Lower leg skin (tissue), 3 donors: ENCODE results near the gene EFHC1.

Experiments
- POLR2A ChIP-seq, 2 donors: fragments of 450-650 bp; IDR thresholded peaks; one replicate each; pipeline ENCODE4 v1.6.1; 2016 to 2017; ENCODE audit warnings: antibody characterized with exemption in 2 of 2, mild to moderate bottlenecking in 1 of 2, moderate library complexity in 1 of 2
- TF ChIP-seq, protein P1 (sequence below), 3 donors: fragments of 450-650 bp; IDR thresholded peaks; one replicate each; pipeline ENCODE4 v1.5.1; 2016; ENCODE audit warnings: antibody characterized with exemption in 3 of 3, mild to moderate bottlenecking in 3 of 3, moderate library complexity in 2 of 3

DNA sequence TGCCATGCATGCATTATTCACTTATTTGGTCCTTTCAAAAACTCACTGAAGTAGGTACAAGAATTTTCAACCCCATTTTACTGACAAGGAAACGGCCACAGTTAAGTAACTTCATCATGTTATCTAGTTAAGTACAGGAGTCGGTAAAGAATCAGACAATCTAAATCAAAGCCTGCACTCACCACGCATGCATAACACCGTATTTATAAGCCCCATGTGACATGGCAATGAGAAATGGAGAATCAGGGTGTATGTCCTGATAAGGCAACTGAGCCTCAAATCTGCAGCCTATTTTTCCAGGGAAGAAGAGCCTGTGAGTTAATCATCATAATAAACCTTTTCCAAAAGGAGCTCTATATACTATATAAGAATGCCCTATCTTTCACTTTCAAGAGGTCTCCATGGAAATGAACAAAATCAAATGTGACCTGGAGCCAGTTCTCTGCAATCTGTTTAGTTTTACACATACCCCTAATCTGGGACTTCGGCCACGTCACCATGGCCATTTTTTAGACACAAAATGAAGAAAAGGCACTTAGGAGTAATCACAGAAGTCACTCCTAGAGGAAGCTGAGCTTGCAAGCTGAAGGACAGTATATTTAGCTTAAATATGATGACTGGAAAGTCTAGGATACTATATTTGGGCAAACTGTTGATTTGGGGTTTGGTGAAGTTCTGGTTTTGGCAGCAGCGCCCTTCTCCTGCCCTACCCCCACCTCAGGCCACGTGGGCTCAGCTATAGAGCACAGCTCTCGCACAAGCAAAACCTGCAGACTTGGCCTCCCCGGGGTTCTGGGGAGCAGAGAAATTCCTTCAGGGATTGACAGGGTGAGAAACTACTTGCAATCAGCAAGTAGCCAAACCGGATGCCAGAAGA is 137.5 kb downstream of the EFHC1 start:
- TF ChIP-seq POLR2A (IDR thresholded peaks at IDR 0.05): no peak
- TF ChIP-seq, protein P1, sequence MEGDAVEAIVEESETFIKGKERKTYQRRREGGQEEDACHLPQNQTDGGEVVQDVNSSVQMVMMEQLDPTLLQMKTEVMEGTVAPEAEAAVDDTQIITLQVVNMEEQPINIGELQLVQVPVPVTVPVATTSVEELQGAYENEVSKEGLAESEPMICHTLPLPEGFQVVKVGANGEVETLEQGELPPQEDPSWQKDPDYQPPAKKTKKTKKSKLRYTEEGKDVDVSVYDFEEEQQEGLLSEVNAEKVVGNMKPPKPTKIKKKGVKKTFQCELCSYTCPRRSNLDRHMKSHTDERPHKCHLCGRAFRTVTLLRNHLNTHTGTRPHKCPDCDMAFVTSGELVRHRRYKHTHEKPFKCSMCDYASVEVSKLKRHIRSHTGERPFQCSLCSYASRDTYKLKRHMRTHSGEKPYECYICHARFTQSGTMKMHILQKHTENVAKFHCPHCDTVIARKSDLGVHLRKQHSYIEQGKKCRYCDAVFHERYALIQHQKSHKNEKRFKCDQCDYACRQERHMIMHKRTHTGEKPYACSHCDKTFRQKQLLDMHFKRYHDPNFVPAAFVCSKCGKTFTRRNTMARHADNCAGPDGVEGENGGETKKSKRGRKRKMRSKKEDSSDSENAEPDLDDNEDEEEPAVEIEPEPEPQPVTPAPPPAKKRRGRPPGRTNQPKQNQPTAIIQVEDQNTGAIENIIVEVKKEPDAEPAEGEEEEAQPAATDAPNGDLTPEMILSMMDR (IDR thresholded peaks at IDR 0.05): no peak
